GM19438 (cell line): Measurements from ENCODE around the gene APOC3.
"Not testable (repeated sequence)": the region's sequence is repeated elsewhere in the genome, so short reads cannot be mapped to it uniquely, and the experiment has no call there.

Source experiments
- ATAC-seq: cut with Tn5 transposase; IDR thresholded peaks from one replicate; pipeline ENCODE4 v1.9.1; 2021; ENCODE audit warnings: low read depth; ENCODE audit not compliant: unreplicated experiment

APOC3 gene

GRCh38 chr11:116801662-116802061 lies 28.0 kb upstream of the APOC3 start:
- ATAC-seq, result not testable (repeated sequence)

DNA sequence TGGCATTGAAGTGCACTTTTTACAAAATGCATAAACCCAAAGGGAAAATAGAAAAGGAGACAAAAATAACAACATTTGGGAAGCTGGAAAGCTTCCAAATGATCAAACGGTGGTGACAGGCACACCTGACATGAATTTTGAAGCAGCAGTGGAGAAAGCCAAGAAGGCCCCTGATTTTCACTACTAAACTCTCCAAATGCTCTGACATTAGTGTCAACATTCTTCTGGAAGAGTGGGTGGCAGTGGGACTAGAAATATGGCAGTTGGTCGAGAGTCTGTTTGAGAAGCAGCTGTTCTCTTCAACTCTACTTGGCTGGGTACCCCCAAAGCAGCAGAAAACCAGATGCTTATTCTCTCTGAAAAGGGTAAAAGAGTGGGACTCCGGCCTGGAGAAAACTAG lies 25.7 kb upstream of the APOC3 start:
- ATAC-seq, result no peak

DNA sequence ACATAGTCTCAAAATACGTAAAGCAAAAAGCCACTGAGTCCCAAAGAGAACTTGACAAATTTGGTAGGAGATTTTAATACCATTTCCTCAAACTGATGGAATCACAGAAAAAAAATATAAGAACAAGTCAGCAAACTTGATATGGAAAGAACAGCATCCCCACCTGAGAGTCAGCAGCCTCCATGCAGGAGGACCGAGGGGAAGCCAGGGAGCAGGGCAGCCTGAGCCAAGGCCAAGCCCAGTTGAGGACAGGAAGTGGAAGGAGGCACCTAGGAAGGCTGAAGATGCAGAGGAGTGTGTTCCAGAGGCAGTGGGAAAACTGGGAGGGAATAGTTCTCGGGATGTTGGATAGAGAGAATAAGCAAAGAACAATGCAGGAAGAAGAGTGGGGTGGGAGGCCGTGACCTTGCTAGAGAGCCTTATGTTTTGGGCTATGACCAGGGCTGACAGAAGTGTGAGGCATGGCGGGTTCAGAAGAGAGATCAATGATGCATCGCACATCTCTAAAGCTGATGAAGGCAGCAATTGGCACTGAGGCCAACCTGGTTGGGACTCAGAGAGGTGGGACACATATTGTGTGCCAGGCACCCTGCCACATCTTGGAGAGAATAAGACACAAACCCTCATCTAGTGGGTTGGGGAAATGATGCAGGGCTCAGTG lies 22.0 kb upstream of the APOC3 start:
- ATAC-seq, result no peak

DNA sequence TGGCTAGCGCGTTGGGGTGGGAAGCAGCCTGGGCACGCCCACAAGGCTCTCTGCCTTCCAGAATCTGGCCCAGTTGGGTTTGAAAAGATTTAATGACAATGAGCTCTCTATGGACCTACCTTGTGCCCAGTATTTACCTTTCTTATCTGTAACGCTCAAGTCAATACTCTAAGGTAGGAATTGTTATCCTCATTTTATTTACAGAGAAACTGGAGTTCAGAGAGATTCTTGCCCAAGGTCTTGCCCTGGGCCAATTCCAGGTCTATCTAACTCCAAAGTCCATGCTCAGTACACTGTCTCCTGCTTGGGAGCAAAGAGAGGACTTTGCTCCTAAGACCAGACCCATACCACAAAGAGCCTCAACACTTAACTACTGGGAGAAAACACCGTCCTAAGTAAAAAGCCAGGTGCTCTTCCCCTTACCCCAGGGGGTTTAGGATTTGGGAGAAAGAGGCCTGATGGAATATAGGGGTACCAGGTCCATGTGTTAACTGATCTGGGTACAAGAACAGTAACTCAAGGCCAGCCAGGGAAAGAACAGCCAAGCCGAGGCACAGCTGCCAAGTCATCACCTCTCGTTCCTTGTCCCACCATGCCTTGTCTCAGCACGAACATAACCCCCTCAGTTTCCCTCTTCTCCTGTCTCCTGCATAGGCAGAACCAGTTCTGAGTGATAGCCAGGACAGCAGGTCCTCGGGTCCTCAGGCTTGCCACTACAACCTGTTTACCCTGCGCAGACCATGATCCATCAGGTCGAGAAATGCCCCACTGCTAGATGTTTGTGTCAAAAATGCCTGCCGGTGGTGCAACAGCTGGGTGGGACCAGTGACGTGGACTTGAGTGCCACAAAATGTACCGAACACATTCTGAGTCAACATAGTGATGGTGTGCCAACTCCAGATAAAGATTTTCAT lies 21.2 kb upstream of the APOC3 start:
- no peak for ATAC-seq

GRCh38 chr11:116811194-116811593 lies 18.5 kb upstream of the APOC3 start:
- no peak for ATAC-seq

- no peak for ATAC-seq
These were observed 17.6 kb upstream of the APOC3 start for GRCh38 chr11:116812109-116812508.

DNA sequence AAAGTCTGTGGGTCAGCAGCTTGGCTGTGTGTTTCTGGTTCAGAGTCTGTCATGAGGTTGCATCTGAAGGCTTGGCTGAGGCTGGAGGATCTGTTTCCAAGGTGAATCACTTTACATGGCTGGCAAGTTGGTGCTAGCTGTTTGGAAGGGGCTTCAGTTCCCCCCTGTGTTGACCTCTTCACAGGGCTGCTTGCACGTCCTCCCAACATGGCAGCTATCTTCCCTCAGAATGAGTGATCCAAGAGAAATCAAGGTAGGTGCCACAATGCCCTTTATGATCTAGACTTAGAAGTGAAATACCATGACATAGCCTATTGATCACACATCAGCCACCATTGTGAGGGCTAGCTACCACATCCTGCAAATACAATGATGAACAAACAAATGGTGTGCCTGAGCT lies 16.5 kb upstream of the APOC3 start:
- ATAC-seq, result no peak

GRCh38 chr11:116813781-116814471 lies 15.8 kb upstream of the APOC3 start:
- ATAC-seq, result no peak

DNA sequence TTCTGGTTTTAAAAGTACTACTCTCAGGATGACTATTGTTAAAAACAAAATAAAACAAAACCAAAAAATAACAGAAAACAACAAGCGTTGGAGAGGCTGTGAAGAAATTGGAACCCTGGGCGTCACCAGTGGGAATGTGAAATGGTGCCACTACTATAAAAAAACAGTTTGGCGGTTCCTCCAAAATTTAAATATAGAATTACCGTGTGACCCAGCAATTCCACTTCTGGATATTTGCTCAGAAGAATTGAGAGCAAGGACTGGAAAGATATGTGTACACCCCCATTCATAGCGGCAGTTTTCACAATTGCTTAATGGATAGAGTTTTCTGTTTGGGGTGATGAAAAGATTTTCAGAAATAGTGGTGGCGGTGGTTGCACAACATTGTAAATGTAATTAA lies 15.2 kb upstream of the APOC3 start:
- no peak for ATAC-seq

DNA sequence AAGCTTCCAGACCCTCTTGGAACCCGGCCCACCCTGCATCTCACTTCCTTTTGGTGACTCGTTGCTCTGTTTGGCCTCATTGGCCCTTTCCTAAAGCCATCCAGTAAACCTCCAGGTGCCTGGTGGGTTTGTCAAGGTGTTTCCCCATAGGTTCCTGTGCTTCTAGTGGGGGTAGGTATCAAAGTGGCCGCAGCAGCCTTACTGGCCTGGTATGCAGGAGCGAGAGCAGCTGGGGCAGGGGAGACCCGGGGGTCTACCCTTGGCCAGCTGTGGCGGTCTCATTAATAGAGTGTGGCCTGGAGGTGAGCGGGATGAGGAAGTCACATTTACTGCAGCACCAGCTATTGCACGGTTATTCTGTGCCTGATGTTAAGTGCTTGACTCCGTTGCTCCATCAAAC lies 10.7 kb upstream of the APOC3 start:
- ATAC-seq, result no peak

DNA sequence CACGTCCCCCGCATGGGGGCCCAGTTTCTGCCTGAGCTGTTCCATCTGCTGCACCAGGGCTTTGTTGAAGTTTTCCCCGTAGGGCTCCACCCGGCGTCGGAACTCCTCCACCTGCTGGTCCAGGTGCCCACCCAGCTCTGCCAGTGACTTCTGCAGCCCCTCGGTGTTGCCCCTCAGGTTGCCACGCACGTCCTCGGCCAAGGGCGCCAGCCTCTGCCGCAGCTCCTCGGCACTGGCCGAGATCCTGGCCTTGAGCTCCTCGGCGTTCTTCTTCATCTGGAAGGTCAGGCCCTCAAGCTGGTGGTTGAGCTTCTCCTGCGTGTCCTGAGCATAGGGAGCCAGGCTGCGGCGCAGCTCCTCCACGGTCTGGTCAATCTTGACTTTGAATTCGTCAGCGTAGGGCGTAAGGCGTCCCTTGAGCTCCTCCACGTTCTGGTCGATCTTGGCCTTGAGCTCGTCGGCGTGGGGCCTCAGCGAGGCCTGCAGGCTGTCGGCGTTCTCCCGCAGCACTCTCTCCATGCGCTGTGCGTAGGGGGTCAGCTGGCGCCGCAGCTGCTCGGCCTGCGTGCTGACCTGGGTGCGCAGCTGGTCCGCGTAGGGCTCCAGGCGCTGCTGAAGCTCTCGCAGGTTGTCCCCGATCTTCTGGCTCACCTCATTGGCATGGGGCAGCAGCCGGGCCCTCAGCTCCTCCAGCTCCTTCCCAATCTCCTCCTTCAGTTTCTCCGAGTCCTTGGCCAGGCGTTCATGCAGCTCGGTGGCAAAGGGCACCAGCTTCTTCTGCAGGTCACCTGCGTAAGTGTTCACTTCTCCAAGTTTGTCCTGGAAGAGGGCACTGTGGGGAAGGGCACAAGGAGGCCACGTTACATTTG lies 8.4 kb upstream of the APOC3 start:
- ATAC-seq, result no peak

DNA sequence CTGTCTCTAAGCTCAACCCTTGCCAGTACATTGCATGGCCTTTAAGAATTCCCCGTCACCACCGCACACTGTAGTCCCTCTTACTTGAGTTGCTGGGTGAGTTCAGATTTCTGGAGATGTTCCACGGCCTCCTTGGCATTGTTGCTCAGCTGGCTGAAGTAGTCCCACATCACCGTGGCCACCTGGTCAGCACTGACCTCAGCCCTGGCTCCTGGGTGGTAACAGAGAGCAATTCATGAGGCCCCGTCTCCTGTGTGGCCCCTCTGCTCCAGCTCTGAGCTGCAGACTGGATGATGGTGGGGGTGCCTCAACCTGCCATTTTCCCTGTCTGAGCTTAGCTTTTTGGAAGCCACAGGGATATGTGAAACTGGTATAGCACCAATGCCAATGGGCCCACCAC lies 7.1 kb upstream of the APOC3 start:
- ATAC-seq, result no peak

GRCh38 chr11:116823031-116823843 lies 6.5 kb upstream of the APOC3 start, which contains the start of gene APOA4:
Gene APOA4 (minus strand): TSS chr11:116823304. CDS start chr11:116823191, 113 bp downstream.
- ATAC-seq, result no peak

DNA sequence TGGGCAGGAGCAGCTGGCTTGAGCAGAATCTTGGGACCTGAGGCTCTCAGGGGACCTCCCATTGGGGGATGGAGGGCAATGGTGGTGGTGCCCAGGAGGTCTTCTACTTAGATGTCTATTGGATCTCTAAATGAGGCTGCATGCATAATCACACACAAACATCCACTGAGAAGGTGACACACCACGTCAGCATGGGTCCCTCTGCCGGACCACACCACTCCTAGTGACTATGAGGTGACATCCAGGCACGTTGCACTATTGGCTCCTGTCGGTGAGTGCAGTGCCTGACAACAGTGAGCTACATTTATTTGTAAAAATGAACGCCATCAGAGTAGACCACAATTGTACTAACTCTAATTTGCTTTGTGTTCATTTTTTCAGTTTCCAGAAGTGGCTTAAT lies 4.3 kb upstream of the APOC3 start:
- no peak for ATAC-seq

GRCh38 chr11:116825854-116826750 lies 3.6 kb upstream of the APOC3 start:
- no peak for ATAC-seq

GRCh38 chr11:116826751-116827431 lies 2.8 kb upstream of the APOC3 start:
- no peak for ATAC-seq

GRCh38 chr11:116827461-116827860 lies 2.2 kb upstream of the APOC3 start:
- ATAC-seq, result no peak
